ENCODE data around the gene PLEKHH1.

The PLEKHH1 gene

GRCh38 chr14:67627519-67627918, 94.4 kb downstream of the PLEKHH1 start:
- Histone ChIP-seq H3K4me1 (ENCODE audit: control insufficient read depth, insufficient read depth, low read length, unreplicated experiment) (peaks cover 8% of the 10 kb centered on the region), H3K27me3 (ENCODE audit: insufficient read depth, low read length) (no peaks in the 10 kb centered on the region), H3K36me3 (ENCODE audit: insufficient read depth, low read length) (no peaks in the 10 kb centered on the region), H2AFZ (ENCODE audit: low read length, unreplicated experiment) (no peak overlapping the region), H3K79me2 (ENCODE audit: control insufficient read depth, insufficient read depth, low read length, unreplicated experiment) (no peaks in the 10 kb centered on the region), H3K4me3 (ENCODE audit: low read depth, low read length) (no peak overlapping the region), H3K27ac (ENCODE audit: low read depth, low read length) (no peak overlapping the region)

DNA sequence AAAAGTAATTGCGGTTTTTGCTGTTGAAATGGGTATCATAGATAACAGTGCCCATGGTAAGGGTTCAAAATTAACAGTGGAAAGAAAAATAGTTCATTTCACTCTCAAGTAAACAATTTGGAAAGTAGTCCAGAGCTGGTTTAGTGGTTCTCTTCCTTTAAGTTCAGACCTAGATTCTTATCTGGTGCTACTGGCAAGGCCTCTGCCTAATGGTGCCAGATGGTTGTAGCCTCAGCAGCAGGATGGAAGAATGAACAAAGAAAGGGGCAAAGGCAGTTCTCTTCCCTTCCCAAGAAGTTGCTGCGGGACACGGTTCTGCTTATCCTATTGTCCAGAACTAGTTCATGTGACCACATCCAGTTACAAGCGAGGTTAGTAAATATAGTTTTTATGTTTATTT, 97.1 kb downstream of the PLEKHH1 start:
- Histone ChIP-seq H3K27ac (ENCODE audit: low read depth, low read length) (no peak overlapping the region), H3K36me3 (ENCODE audit: insufficient read depth, low read length) (no peaks in the 10 kb centered on the region), H3K79me2 (ENCODE audit: control insufficient read depth, insufficient read depth, low read length, unreplicated experiment) (no peaks in the 10 kb centered on the region), H3K4me3 (ENCODE audit: low read depth, low read length) (no peak overlapping the region), H3K4me1 (ENCODE audit: control insufficient read depth, insufficient read depth, low read length, unreplicated experiment) (no peaks in the 10 kb centered on the region), H3K27me3 (ENCODE audit: insufficient read depth, low read length) (no peaks in the 10 kb centered on the region), H2AFZ (ENCODE audit: low read length, unreplicated experiment) (no peak overlapping the region)

DNA sequence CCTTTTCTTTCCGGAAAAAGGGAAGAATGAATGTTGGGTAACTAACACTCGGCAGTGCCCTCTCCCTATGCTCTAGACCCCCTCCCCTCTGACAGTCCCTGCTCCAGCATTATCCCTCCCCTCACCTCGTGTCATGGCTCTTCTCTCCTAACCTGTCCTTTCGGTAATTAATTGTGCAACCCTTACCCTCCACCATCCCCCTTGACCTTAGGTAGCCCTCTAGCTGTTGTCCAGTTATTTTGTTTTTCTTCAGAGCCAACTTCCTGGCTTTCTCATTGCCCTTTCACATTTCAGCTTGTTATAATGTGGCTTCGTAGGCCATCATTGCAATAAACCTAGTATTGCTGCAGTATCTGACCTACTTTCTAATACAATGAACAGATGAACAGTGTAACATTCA, 97.8 kb downstream of the PLEKHH1 start:
- Histone ChIP-seq H3K36me3 (ENCODE audit: insufficient read depth, low read length) (no peaks in the 10 kb centered on the region), H3K79me2 (ENCODE audit: control insufficient read depth, insufficient read depth, low read length, unreplicated experiment) (no peaks in the 10 kb centered on the region), H3K27me3 (ENCODE audit: insufficient read depth, low read length) (no peaks in the 10 kb centered on the region), H3K4me1 (ENCODE audit: control insufficient read depth, insufficient read depth, low read length, unreplicated experiment) (peaks cover under 1% of the 10 kb centered on the region), H2AFZ (ENCODE audit: low read length, unreplicated experiment) (no peak overlapping the region), H3K4me3 (ENCODE audit: low read depth, low read length) (no peak overlapping the region), H3K27ac (ENCODE audit: low read depth, low read length) (no peak overlapping the region)

DNA sequence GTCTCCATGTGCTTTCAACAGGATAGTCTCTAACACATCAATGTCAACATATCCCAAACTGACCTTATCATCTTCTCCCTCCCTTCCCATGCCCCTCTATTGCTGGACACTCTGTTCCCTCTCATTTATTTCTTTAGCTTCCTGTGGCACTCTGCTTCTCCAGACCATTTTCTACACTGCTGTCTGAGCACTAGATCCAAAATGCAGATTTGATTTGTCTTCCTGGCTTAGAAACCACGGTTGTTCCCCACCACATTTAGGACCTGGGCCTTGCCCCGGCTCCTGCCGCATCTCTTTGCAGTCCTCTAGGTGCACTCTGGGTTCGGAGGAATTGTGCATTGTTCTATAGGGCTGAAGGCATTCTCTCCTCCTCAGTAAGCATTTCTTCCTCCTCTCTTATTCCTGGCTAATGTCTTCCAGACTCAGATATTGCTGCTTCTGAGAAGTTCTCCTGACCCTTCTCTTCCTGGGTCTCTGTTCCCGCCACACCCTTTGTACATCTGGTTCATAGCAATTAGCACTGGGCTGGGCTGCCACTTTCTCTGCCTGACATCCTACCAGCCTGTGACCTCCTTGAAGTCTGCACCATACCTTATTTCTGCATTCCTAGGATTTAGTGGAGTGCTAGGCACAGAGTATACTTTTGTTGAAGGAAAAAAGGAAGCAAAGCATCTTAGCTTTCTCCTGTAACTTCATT, 100.5 kb downstream of the PLEKHH1 start:
- Histone ChIP-seq H3K27me3 (ENCODE audit: insufficient read depth, low read length) (no peaks in the 10 kb centered on the region), H3K4me3 (ENCODE audit: low read depth, low read length) (no peak overlapping the region), H3K4me1 (ENCODE audit: control insufficient read depth, insufficient read depth, low read length, unreplicated experiment) (peaks cover 9% of the 10 kb centered on the region), H2AFZ (ENCODE audit: low read length, unreplicated experiment) (no peak overlapping the region), H3K79me2 (ENCODE audit: control insufficient read depth, insufficient read depth, low read length, unreplicated experiment) (no peaks in the 10 kb centered on the region), H3K27ac (ENCODE audit: low read depth, low read length) (no peak overlapping the region), H3K36me3 (ENCODE audit: insufficient read depth, low read length) (no peaks in the 10 kb centered on the region)

- peak overlapping the region; percentile 12; the same call in 1 of the 2 replicates for H3K27ac ChIP-seq (ENCODE audit: low read depth, low read length)
- no peaks in the 10 kb centered on the region for H3K27me3 ChIP-seq (ENCODE audit: insufficient read depth, low read length)
- peaks cover 9% of the 10 kb centered on the region for H3K4me1 ChIP-seq (ENCODE audit: control insufficient read depth, insufficient read depth, low read length, unreplicated experiment)
- no peak overlapping the region for H3K4me3 ChIP-seq (ENCODE audit: low read depth, low read length)
- H2AFZ ChIP-seq (ENCODE audit: low read length, unreplicated experiment): no peak overlapping the region
- H3K36me3 ChIP-seq (ENCODE audit: insufficient read depth, low read length): no peaks in the 10 kb centered on the region
- no peaks in the 10 kb centered on the region for H3K79me2 ChIP-seq (ENCODE audit: control insufficient read depth, insufficient read depth, low read length, unreplicated experiment)
Measured at GRCh38 chr14:67636361-67636919, 103.3 kb downstream of the PLEKHH1 start.

- Histone ChIP-seq H3K27ac (ENCODE audit: low read depth, low read length) (no peak overlapping the region), H3K36me3 (ENCODE audit: insufficient read depth, low read length) (no peaks in the 10 kb centered on the region), H3K27me3 (ENCODE audit: insufficient read depth, low read length) (no peaks in the 10 kb centered on the region), H3K79me2 (ENCODE audit: control insufficient read depth, insufficient read depth, low read length, unreplicated experiment) (no peaks in the 10 kb centered on the region), H3K4me3 (ENCODE audit: low read depth, low read length) (no peak overlapping the region), H2AFZ (ENCODE audit: low read length, unreplicated experiment) (no peak overlapping the region), H3K4me1 (ENCODE audit: control insufficient read depth, insufficient read depth, low read length, unreplicated experiment) (peaks cover 9% of the 10 kb centered on the region)
Measured at GRCh38 chr14:67638642-67639041, 105.6 kb downstream of the PLEKHH1 start.

Measured in ACC112 (cell line).